IMR-90 (cell line): ENCODE data around the gene NFASC. TPM values are rescaled to one million over a fixed set of nuclear protein-coding genes. Genes with fewer than 3 reads are reported as not detected.

ENCODE experiments used
- ATAC-seq: fragments of 200-7000 bp; cut with Tn5 transposase; 2 replicates; pipeline ENCODE4 v1.9.1; 2020; ENCODE audit warnings: low read depth, mild to moderate bottlenecking, moderate library complexity
- BruUV-seq: library from RNA; stranded (reverse); fragments of 400-500 nt; replicated peaks from 2 replicates; lab custom pipeline; 2021; lab: Mats Ljungman, UMichigan
- CTCF ChIA-PET: fragments of 300-600 bp; formaldehyde crosslinking; extraction: SDS; loops from one replicate; lab custom pipeline; 2021; ENCODE audit warnings: antibody characterized with exemption; lab: Yijun Ruan, JAX
- POLR2A ChIA-PET: fragments of 300-600 bp; sonication (Branson Sonifier 250); formaldehyde crosslinking; loops from one replicate; lab custom pipeline; 2022; ENCODE audit warnings: antibody characterized with exemption; ENCODE audit not compliant: unreplicated experiment; lab: Charles Lee
- DNase-seq: peaks from one replicate; pipeline ENCODE4 v3.0.0; 2013
- H2AFZ ChIP-seq: replicated peaks from 2 replicates; pipeline ENCODE3; 2013; ENCODE audit warnings: low read length, mild to moderate bottlenecking; ENCODE audit not compliant: poor library complexity
- H2AK5ac ChIP-seq: 2 replicates; pipeline ENCODE4 v1.6.1; 2013; ENCODE audit warnings: low read depth, low read length, inconsistent platforms
- H2AK9ac ChIP-seq: replicated peaks from 2 replicates; pipeline ENCODE3; 2013; ENCODE audit warnings: mild to moderate bottlenecking, low read depth, low read length, moderate library complexity; ENCODE audit not compliant: poor library complexity
- H2BK120ac ChIP-seq: 2 replicates; pipeline ENCODE4 v1.6.1; 2013; ENCODE audit warnings: low read depth, low read length, inconsistent platforms
- H2BK15ac ChIP-seq: 3 replicates; pipeline ENCODE4 v1.6.1; 2013; ENCODE audit warnings: low read depth, low read length, inconsistent platforms
- H2BK20ac ChIP-seq: 2 replicates; pipeline ENCODE4 v1.6.1; 2013; ENCODE audit warnings: low read depth, mild to moderate bottlenecking, inconsistent platforms, low read length, moderate library complexity
- H2BK5ac ChIP-seq: 2 replicates; pipeline ENCODE4 v1.6.1; 2013; ENCODE audit warnings: mild to moderate bottlenecking, low read depth, low read length, inconsistent platforms; ENCODE audit not compliant: poor library complexity, severe bottlenecking
- H3K14ac ChIP-seq: replicated peaks from 2 replicates; pipeline ENCODE4 v1.6.1; 2013; ENCODE audit warnings: low read depth, low read length, inconsistent platforms
- H3K18ac ChIP-seq: 2 replicates; pipeline ENCODE4 v1.6.1; 2013; ENCODE audit warnings: low read depth, low read length, control low read depth
- H3K23ac ChIP-seq: 2 replicates; pipeline ENCODE4 v1.6.1; 2013; ENCODE audit warnings: low read depth, low read length, inconsistent platforms
- H3K27ac ChIP-seq: 2 replicates; pipeline ENCODE4 v1.5.1; 2013; ENCODE audit warnings: mild to moderate bottlenecking, control low read depth, low read length; ENCODE audit not compliant: insufficient read depth
- H3K27me3 ChIP-seq: 2 replicates; pipeline ENCODE4 v1.6.1; 2013; ENCODE audit warnings: low read length; ENCODE audit not compliant: control insufficient read depth, insufficient read depth
- H3K36me3 ChIP-seq: 2 replicates; pipeline ENCODE4 v1.6.1; 2013; ENCODE audit warnings: low read length, mixed read lengths; ENCODE audit not compliant: control insufficient read depth, insufficient read depth
- H3K4ac ChIP-seq: 2 replicates; pipeline ENCODE4 v1.6.1; 2013; ENCODE audit warnings: low read depth, low read length, inconsistent platforms
- H3K4me1 ChIP-seq: 2 replicates; pipeline ENCODE4 v1.6.1; 2013; ENCODE audit warnings: low read length, mixed read lengths; ENCODE audit not compliant: control insufficient read depth, insufficient read depth
- H3K4me2 ChIP-seq: 2 replicates; pipeline ENCODE4 v1.6.1; 2013; ENCODE audit warnings: low read depth, mild to moderate bottlenecking, control low read depth, low read length, moderate library complexity
- H3K4me3 ChIP-seq: 2 replicates; pipeline ENCODE4 v1.5.1; 2013; ENCODE audit warnings: low read depth, mild to moderate bottlenecking, control low read depth, low read length, moderate library complexity; ENCODE audit not compliant: insufficient read depth
- H3K56ac ChIP-seq: 2 replicates; pipeline ENCODE4 v1.6.1; 2013; ENCODE audit warnings: low read length, inconsistent platforms; ENCODE audit not compliant: insufficient read depth; ENCODE audit errors: extremely low read depth
- H3K79me1 ChIP-seq, 2 experiments: 2 replicates each; pipeline ENCODE4 v1.6.1; 2013; ENCODE audit warnings: low read length in 2 of 2, inconsistent platforms in 1 of 2, low read depth in 1 of 2
- H3K9ac ChIP-seq: 2 replicates; pipeline ENCODE4 v1.6.1; 2013; ENCODE audit warnings: low read depth, low read length, control low read depth
- H3K9me1 ChIP-seq: 2 replicates; pipeline ENCODE4 v1.6.1; 2013; ENCODE audit warnings: low read length, inconsistent platforms; ENCODE audit not compliant: insufficient read depth
- H3K9me3 ChIP-seq: 2 replicates; pipeline ENCODE4 v1.6.1; 2013; ENCODE audit warnings: low read length; ENCODE audit not compliant: control insufficient read depth, insufficient read depth
- H4K20me1 ChIP-seq: 2 replicates; pipeline ENCODE4 v1.6.1; 2013; ENCODE audit warnings: low read length, inconsistent platforms; ENCODE audit not compliant: insufficient read depth
- H4K5ac ChIP-seq: 2 replicates; pipeline ENCODE4 v1.6.1; 2013; ENCODE audit warnings: mild to moderate bottlenecking, low read depth, low read length, control low read depth
- H4K8ac ChIP-seq, 2 experiments: 2 replicates each; pipeline ENCODE4 v1.6.1; 2013; ENCODE audit warnings: low read depth in 2 of 2, low read length in 2 of 2, control low read depth in 1 of 2, inconsistent platforms in 1 of 2
- H4K91ac ChIP-seq: 2 replicates; pipeline ENCODE4 v1.6.1; 2013; ENCODE audit warnings: low read depth, low read length, inconsistent platforms; ENCODE audit not compliant: insufficient read depth
- BHLHE40 ChIP-seq: fragments of 150-350 bp; IDR thresholded peaks from 2 replicates; pipeline ENCODE4 v1.6.1; 2016; ENCODE audit warnings: mild to moderate bottlenecking, low read depth, low read length
- MXI1 ChIP-seq: IDR thresholded peaks from 2 replicates; pipeline ENCODE4 v1.6.1; 2012; ENCODE audit warnings: low read depth, mild to moderate bottlenecking, low read length, moderate library complexity, borderline replicate concordance
- RAD21 ChIP-seq: IDR thresholded peaks from 2 replicates; pipeline ENCODE4 v1.6.1; 2012; ENCODE audit warnings: low read length, improper control_type of control experiment
- RCOR1 ChIP-seq: IDR thresholded peaks from 2 replicates; pipeline ENCODE4 v1.6.1; 2012; ENCODE audit warnings: mild to moderate bottlenecking, low read length, improper control_type of control experiment; ENCODE audit not compliant: insufficient replicate concordance
- WGBS, 2 experiments: methylation state at CpG; one replicate each; pipeline versions ENCODE4 v1.1.5 to v1.1.7; 2013; ENCODE audit warnings: missing lambda C conversion rate in 2 of 2; ENCODE audit not compliant: insufficient read length in 1 of 2; ENCODE audit errors: extremely low coverage in 2 of 2; 5-methylcytosine and 5-hydroxymethylcytosine counted together
- dilution Hi-C: fragments of 300-500 bp; cut with HindIII; formaldehyde crosslinking; loops from one replicate; pipeline ENCODE4 v1.14.3; 2018; ENCODE audit warnings: low sequenced_read_pairs; ENCODE audit not compliant: unreplicated experiment
- in situ Hi-C: fragments of 300-500 bp; cut with MboI; formaldehyde crosslinking; loops from 3 replicates; pipeline ENCODE4 v1.14.3; 2019; ENCODE audit warnings: low sequenced_read_pairs, inconsistent platforms, mixed read lengths
- intact Hi-C: fragments of 100-400 bp; cut with micrococcal nuclease; formaldehyde crosslinking; loops from 2 replicates; pipeline ENCODE4 v1.10.0; 2022
- polyA plus RNA-seq, 3 experiments: library from polyadenylated mRNA; depleted of rRNA; stranded (reverse); fragments of >200 nt; gene quantifications; 2 replicates each; pipeline ENCODE4 v1.2.3, GENCODE V29; 2012; ENCODE audit warnings: low replicate concordance in 1 of 3
- total RNA-seq: library from RNA; depleted of rRNA; stranded (reverse); fragments of >200 nt; gene quantifications from 2 replicates; pipeline ENCODE4 v1.2.3, GENCODE V29; 2012
- TF ChIP-seq, protein P1 (sequence below): conservative IDR thresholded peaks from 2 replicates; pipeline ENCODE4 v1.5.1; 2012; ENCODE audit warnings: mild to moderate bottlenecking, low read depth, low read length, improper control_type of control experiment

The NFASC gene
- total and polyA plus RNA-seq, 2 of the 4 experiments (the other 2 are of a cell fraction): 0.18 to 0.79 TPM

DNA sequence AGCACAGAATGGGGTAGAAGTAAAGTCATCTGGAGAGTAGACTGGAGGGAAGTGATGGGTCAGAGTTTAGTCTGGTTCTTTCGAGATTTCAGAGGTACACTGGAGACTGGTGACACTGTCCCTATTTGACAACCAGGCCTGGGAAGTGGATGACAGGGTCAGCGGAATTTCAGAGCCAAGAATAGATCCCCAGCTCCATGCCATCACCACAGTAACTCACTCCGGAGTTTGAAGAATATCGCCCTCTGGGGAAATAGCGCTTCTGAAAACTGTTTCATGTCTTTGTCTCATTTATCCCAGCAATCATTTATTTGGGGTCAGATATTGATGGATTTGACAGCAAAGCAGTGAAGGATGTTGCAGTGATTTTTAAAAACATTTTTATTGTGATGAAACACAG is 7.6 kb upstream of the NFASC start:
- DNase-seq (no peak), ATAC-seq (no peak)
- H3K4me2 ChIP-seq: no peak overlapping the region
- no CpG with 5 or more reads among the region's 5 CpGs for WGBS, 2 experiments
- H2BK15ac ChIP-seq: no peak overlapping the region
- in situ Hi-C loops (no loop called here), intact Hi-C loops (no loop called here), dilution Hi-C loops (no loop called here)
- no peaks in the 10 kb centered on the region for H3K4me1 ChIP-seq
- no peak overlapping the region for H3K18ac ChIP-seq
- 0 out of 2 replicates have a peak, but pooled peaks cover 1% of the 10 kb centered on the region for H3K27me3 ChIP-seq
- H3K79me1 ChIP-seq: no peaks in the 10 kb centered on the region
- H2BK20ac ChIP-seq: no peak overlapping the region
- no peak overlapping the region for H3K4me3 ChIP-seq
- H3K14ac ChIP-seq: no peak overlapping the region
- H3K36me3 ChIP-seq: no peaks in the 10 kb centered on the region
- CTCF ChIA-PET: no interaction called here
- no peak overlapping the region for H3K4ac ChIP-seq
- H3K9ac ChIP-seq: no peak overlapping the region
- no peak overlapping the region for H3K56ac ChIP-seq
- no peak overlapping the region for H2AK9ac ChIP-seq
- no peak overlapping the region for H3K27ac ChIP-seq
- H4K5ac ChIP-seq: no peak overlapping the region
- no peak overlapping the region for H2BK120ac ChIP-seq
- H4K91ac ChIP-seq: no peak overlapping the region
- no TSS peak for BruUV-seq
- no peaks in the 10 kb centered on the region for H3K9me3 ChIP-seq
- H3K9me1 ChIP-seq: no peaks in the 10 kb centered on the region
- no peak overlapping the region for H4K8ac ChIP-seq
- H3K23ac ChIP-seq: no peak overlapping the region
- no peaks in the 10 kb centered on the region; the same call in 1 of the 2 replicates for H4K20me1 ChIP-seq
- POLR2A ChIA-PET: no interaction called here
- TF ChIP-seq MXI1 (no peak), BHLHE40 (no peak), RAD21 (no peak), RCOR1 (no peak)
- TF ChIP-seq, protein P1, sequence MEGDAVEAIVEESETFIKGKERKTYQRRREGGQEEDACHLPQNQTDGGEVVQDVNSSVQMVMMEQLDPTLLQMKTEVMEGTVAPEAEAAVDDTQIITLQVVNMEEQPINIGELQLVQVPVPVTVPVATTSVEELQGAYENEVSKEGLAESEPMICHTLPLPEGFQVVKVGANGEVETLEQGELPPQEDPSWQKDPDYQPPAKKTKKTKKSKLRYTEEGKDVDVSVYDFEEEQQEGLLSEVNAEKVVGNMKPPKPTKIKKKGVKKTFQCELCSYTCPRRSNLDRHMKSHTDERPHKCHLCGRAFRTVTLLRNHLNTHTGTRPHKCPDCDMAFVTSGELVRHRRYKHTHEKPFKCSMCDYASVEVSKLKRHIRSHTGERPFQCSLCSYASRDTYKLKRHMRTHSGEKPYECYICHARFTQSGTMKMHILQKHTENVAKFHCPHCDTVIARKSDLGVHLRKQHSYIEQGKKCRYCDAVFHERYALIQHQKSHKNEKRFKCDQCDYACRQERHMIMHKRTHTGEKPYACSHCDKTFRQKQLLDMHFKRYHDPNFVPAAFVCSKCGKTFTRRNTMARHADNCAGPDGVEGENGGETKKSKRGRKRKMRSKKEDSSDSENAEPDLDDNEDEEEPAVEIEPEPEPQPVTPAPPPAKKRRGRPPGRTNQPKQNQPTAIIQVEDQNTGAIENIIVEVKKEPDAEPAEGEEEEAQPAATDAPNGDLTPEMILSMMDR: no peak
- no peak overlapping the region for H2AK5ac ChIP-seq
- H2AFZ ChIP-seq: no peak overlapping the region
- H2BK5ac ChIP-seq: no peak overlapping the region
